Endothelial cell of umbilical vein (primary cell): Measurements from ENCODE around the gene BBS2. TPM values are rescaled to one million over a fixed set of nuclear protein-coding genes. Genes with fewer than 3 reads are reported as not detected.

Source experiments
- BruUV-seq: library from RNA; stranded (reverse); fragments of 400-500 nt; replicated peaks from 2 replicates; lab custom pipeline; 2021; lab: Mats Ljungman, UMichigan
- CTCF ChIA-PET: fragments of 300-600, 350-600 bp; sonication (Branson Sonifier 250); formaldehyde crosslinking; loops from one replicate; lab custom pipeline; 2021; ENCODE audit warnings: antibody characterized with exemption, inconsistent platforms; lab: Charles Lee
- POLR2A ChIA-PET: fragments of 300-600, 350-600 bp; sonication (Branson Sonifier 250); formaldehyde crosslinking; loops from one replicate; lab custom pipeline; 2021; ENCODE audit warnings: antibody characterized with exemption, inconsistent platforms; lab: Charles Lee
- DNase-seq: peaks from one replicate; pipeline ENCODE4 v3.0.0-alpha.2; 2011; ENCODE audit warnings: low read depth, low spot score
- FAIRE-seq: peaks from 2 replicates; lab custom pipeline; 2011; peaks lifted over from hg19 to GRCh38; lab: Jason Lieb, UNC
- H2AFZ ChIP-seq: 2 replicates; pipeline ENCODE4 v1.6.0; 2012; ENCODE audit warnings: low read depth, low read length, control low read depth, inconsistent platforms
- H3K27ac ChIP-seq: 2 replicates; pipeline ENCODE4 v1.5.1; 2011; ENCODE audit warnings: low read depth, mild to moderate bottlenecking, control low read depth, low read length, moderate library complexity; ENCODE audit not compliant: insufficient read depth
- H3K27me3 ChIP-seq, 2 experiments: 2 replicates each; pipeline versions ENCODE4 v1.6.0 to v1.6.1; 2011; ENCODE audit warnings: low read length in 2 of 2, mixed read lengths in 1 of 2; ENCODE audit not compliant: control insufficient read depth in 2 of 2, insufficient read depth in 2 of 2
- H3K36me3 ChIP-seq, 2 experiments: 2 replicates in 1 of 2; 3 replicates in 1 of 2; pipeline ENCODE4 v1.5.1; 2011; ENCODE audit warnings: low read length in 2 of 2, mild to moderate bottlenecking in 1 of 2, moderate library complexity in 1 of 2; ENCODE audit not compliant: control insufficient read depth in 2 of 2, insufficient read depth in 2 of 2; ENCODE audit errors: extremely low read depth in 1 of 2
- H3K4me1 ChIP-seq: 3 replicates; pipeline ENCODE4 v1.5.1; 2011; ENCODE audit warnings: mild to moderate bottlenecking, low read length; ENCODE audit not compliant: control insufficient read depth, insufficient read depth; ENCODE audit errors: extremely low read depth
- H3K4me2 ChIP-seq: 2 replicates; pipeline ENCODE4 v1.6.1; 2011; ENCODE audit warnings: low read length, control low read depth, mixed read lengths; ENCODE audit not compliant: insufficient read depth
- H3K4me3 ChIP-seq, 3 experiments: fragments of 200-600 bp in 1 of 3; sonication (generic), shearing (Covaris generic) in 1 of 3; replicated peaks in 1 of 3; 2 replicates each; pipeline ENCODE4 v1.5.1; 2011 to 2016; ENCODE audit warnings: control low read depth in 3 of 3, low read length in 3 of 3, mild to moderate bottlenecking in 2 of 3, inconsistent platforms in 1 of 3, low read depth in 1 of 3, moderate library complexity in 1 of 3; ENCODE audit not compliant: insufficient read depth in 1 of 3
- H3K79me2 ChIP-seq: 2 replicates; pipeline ENCODE4 v1.6.0; 2012; ENCODE audit warnings: low read length, inconsistent platforms; ENCODE audit not compliant: control insufficient read depth, insufficient read depth
- H3K9ac ChIP-seq: replicated peaks from 2 replicates; pipeline ENCODE3; 2011; ENCODE audit warnings: low read length, control low read depth; ENCODE audit not compliant: insufficient read depth; ENCODE audit errors: extremely low read depth
- H3K9me1 ChIP-seq: replicated peaks from 3 replicates; pipeline ENCODE4 v1.6.0; 2011; ENCODE audit warnings: mild to moderate bottlenecking, low read length; ENCODE audit not compliant: control insufficient read depth, insufficient read depth; ENCODE audit errors: extremely low read depth
- H3K9me3 ChIP-seq: replicated peaks from 2 replicates; pipeline ENCODE4 v1.5.1; 2012; ENCODE audit warnings: low read length, inconsistent platforms; ENCODE audit not compliant: control insufficient read depth, insufficient read depth
- H4K20me1 ChIP-seq: replicated peaks from 2 replicates; pipeline ENCODE3; 2011; ENCODE audit warnings: mild to moderate bottlenecking, low read length; ENCODE audit not compliant: control insufficient read depth, insufficient read depth; ENCODE audit errors: extremely low read depth
- CTCF ChIP-seq, 2 donors: IDR thresholded peaks; 1 replicate in 1 of 2; 2 replicates in 1 of 2; pipeline ENCODE4 v1.5.1; 2011; ENCODE audit warnings: low read length in 2 of 2, mild to moderate bottlenecking in 2 of 2, moderate library complexity in 2 of 2, control low read depth in 1 of 2, inconsistent platforms in 1 of 2, low read depth in 1 of 2; ENCODE audit not compliant: insufficient read depth in 1 of 2; ENCODE audit errors: extremely low read depth in 1 of 2
- FOS ChIP-seq: IDR thresholded peaks from 2 replicates; pipeline ENCODE4 v1.6.1; 2011; ENCODE audit warnings: mild to moderate bottlenecking, low read length, moderate library complexity, borderline replicate concordance; ENCODE audit not compliant: insufficient read depth
- GATA2 ChIP-seq: IDR thresholded peaks from 2 replicates; pipeline ENCODE4 v1.7.0; 2011; ENCODE audit warnings: low read depth, mild to moderate bottlenecking, moderate library complexity, mixed read lengths, low read length; ENCODE audit not compliant: insufficient read length, insufficient read depth
- JUN ChIP-seq: IDR thresholded peaks from 2 replicates; pipeline ENCODE4 v1.6.1; 2011; ENCODE audit warnings: borderline replicate concordance, low read depth; ENCODE audit not compliant: insufficient read length, insufficient read depth
- MAX ChIP-seq: IDR thresholded peaks from 2 replicates; pipeline ENCODE4 v1.6.1; 2011; ENCODE audit not compliant: insufficient read depth, insufficient read length
- MYC ChIP-seq: IDR thresholded peaks from one replicate; pipeline ENCODE4 v1.6.1; 2011; ENCODE audit warnings: mild to moderate bottlenecking, low read depth, low read length
- POLR2A ChIP-seq: IDR thresholded peaks from 2 replicates; pipeline ENCODE4 v1.6.1; 2012; ENCODE audit warnings: low read depth, mild to moderate bottlenecking, control low read depth, low read length
- POLR2AphosphoS5 ChIP-seq: IDR thresholded peaks from 2 replicates; pipeline ENCODE4 v1.6.1; 2012; ENCODE audit warnings: low read depth, mild to moderate bottlenecking, control low read depth, low read length, moderate library complexity; ENCODE audit not compliant: insufficient read depth
- dilution Hi-C: fragments of 300-500 bp; cut with MboI; formaldehyde crosslinking; loops from one replicate; pipeline ENCODE4 v1.15.0; 2019; ENCODE audit warnings: low sequenced_read_pairs; ENCODE audit not compliant: extremely low pct_ligation_motif_present
- intact Hi-C: fragments of 100-400 bp; cut with micrococcal nuclease; formaldehyde crosslinking; loops from one replicate; pipeline ENCODE4 v1.10.0; 2022
- polyA plus RNA-seq, 4 experiments: library from polyadenylated mRNA; depleted of rRNA in 3 of 4; stranded (reverse) in 3 of 4; unstranded in 1 of 4; fragments of >200 nt; gene quantifications; 2 replicates each; pipeline versions ENCODE4 v1.2.1 to v1.2.3, GENCODE V29; 2011 to 2012; ENCODE audit warnings: missing spikeins in 1 of 4
- total RNA-seq: library from RNA; stranded (reverse); gene quantifications from 2 replicates; pipeline ENCODE4 v1.2.3, GENCODE V29; 2021

BBS2 gene
- total and polyA plus RNA-seq, 2 donors (not counting 3 experiments of a cell fraction or from before 2014, with no cell fraction given) = 37.6 to 44.8 TPM

GRCh38 chr16:56469748-56470147 lies 50.1 kb downstream of the BBS2 start:
- no TSS peak for BruUV-seq
- intact Hi-C loops = loop anchor here (10.0 kb wide), 1 partner anchor 235 kb away; no protein-coding TSS in a partner anchor
- TF ChIP-seq GATA2 (no peak), MYC (no peak), JUN (no peak), CTCF (IDR thresholded peaks at IDR 0.05; ENCODE audit: extremely low read depth in 1 of 2, insufficient read depth in 1 of 2, low read depth in 1 of 2, low read length in 2 of 2) (no peak), FOS (no peak), MAX (no peak), POLR2AphosphoS5 (no peak), POLR2A (no peak)
- H3K4me3 ChIP-seq = no peak overlapping the region
- H3K79me2 ChIP-seq = no peaks in the 10 kb centered on the region
- ChIA-PET CTCF (no interaction called here), POLR2A (no interaction called here)
- no peaks in the 10 kb centered on the region for H4K20me1 ChIP-seq
- no peak overlapping the region for H2AFZ ChIP-seq
- peaks cover 2% of the 10 kb centered on the region for H3K9me1 ChIP-seq
- H3K27me3 ChIP-seq = no peaks in the 10 kb centered on the region
- no peak overlapping the region for H3K4me2 ChIP-seq
- no peaks in the 10 kb centered on the region for H3K9me3 ChIP-seq
- DNase-seq (no peak), FAIRE-seq (no peak)
- no peak overlapping the region for H3K9ac ChIP-seq
- no peak overlapping the region for H3K27ac ChIP-seq
- H3K36me3 ChIP-seq = peaks cover 23 to 40% of the 10 kb centered on the region in 2 experiments
- dilution Hi-C loops = no loop called here
- no peaks in the 10 kb centered on the region for H3K4me1 ChIP-seq
